Pancreas (tissue), 10 donors: Measurements from ENCODE around the gene ACHE. TPM values are rescaled to one million over a fixed set of nuclear protein-coding genes. Genes with fewer than 3 reads are reported as not detected.

ENCODE experiments used
- ATAC-seq, 4 donors: fragments of 200-7000 bp; cut with Tn5 transposase; one replicate each; pipeline versions ENCODE4 v1.8.0 to v1.9.1; 2020; ENCODE audit warnings: mild to moderate bottlenecking in 4 of 4, moderate library complexity in 4 of 4
- DNase-seq, 6 donors: peaks; one replicate each; pipeline ENCODE4 v3.0.0-alpha.2; 2020
- FAIRE-seq: peaks from 2 replicates; lab custom pipeline; 2012; peaks lifted over from hg19 to GRCh38; lab: Jason Lieb, UNC
- H3K27ac ChIP-seq, 4 donors: fragments of 200-600 bp; sonication (generic); 1 replicate in 3 of 4; 2 replicates in 1 of 4; pipeline versions ENCODE4 v1.5.0 to v1.8.0; 2020
- H3K27me3 ChIP-seq, 4 donors: fragments of 200-600 bp; one replicate each; pipeline ENCODE4 v1.8.0; 2021
- H3K36me3 ChIP-seq, 3 donors: fragments of 200-600 bp; sonication (generic) in 1 of 3; one replicate each; pipeline versions ENCODE4 v1.5.0 to v1.8.0; 2020 to 2021
- H3K4me1 ChIP-seq, 3 donors: fragments of 200-600 bp; one replicate each; pipeline ENCODE4 v1.8.0; 2021
- H3K4me3 ChIP-seq, 4 donors: fragments of 200-600 bp; sonication (generic) in 2 of 4; one replicate each; pipeline versions ENCODE4 v1.5.0 to v1.8.0; 2020 to 2021
- H3K9me3 ChIP-seq, 4 donors: fragments of 200-600 bp; one replicate each; pipeline ENCODE4 v1.8.0; 2021
- WGBS, 2 donors: extraction: QIAGEN DNeasy Blood & Tissue Kit; methylation state at CpG; one replicate each; pipeline ENCODE4 v1.1.7; 2013; 5-methylcytosine and 5-hydroxymethylcytosine counted together
- intact Hi-C, 3 donors: fragments of 100-400 bp; cut with DNase I; formaldehyde crosslinking; loops; one replicate each; pipeline versions ENCODE4 v1.11.1 to v1.14.2; 2022
- polyA plus RNA-seq, 2 donors: library from polyadenylated mRNA; stranded (reverse); fragments of 200-250 nt; gene quantifications; one replicate each; pipeline ENCODE4 v1.2.3, GENCODE V29; 2013
- total RNA-seq, 6 donors: library from RNA; stranded (reverse); fragmentation: NEBNext Ultra II Directional in 4 of 6; extraction: Animal tissue kit (Norgen Biotek cat#: 25700) in 4 of 6; gene quantifications; one replicate each; pipeline versions ENCODE4 v1.2.1 to v1.2.4, GENCODE V29; 2021 to 2023
- TF ChIP-seq, protein P1 (sequence below), 4 donors: fragments of 200-600 bp; sonication (generic) in 3 of 4; IDR thresholded peaks; one replicate each; pipeline versions ENCODE4 v1.5.0 to v1.8.0; 2021; ENCODE audit warnings: antibody characterized with exemption in 4 of 4
- donor health status: healthy with polysubstance abuse.
- donor health status: DM: no; HTN: no; CAD: no; lungs with moderate emphysema.
- donor health status: DM: no; HTN: no; CAD: no.
- donor health status: control.
- donor health status: control.
- donor health status: Bipolar disorder and iron deficiency.
- donor health status: DM: yes; HTN: yes; CAD: no.
- donor health status: DM: no; HTN: no; CAD: no.
- donor health status: DM: no; HTN: no; CAD: no.
- donor health status: DM: yes; HTN: yes; CAD: no.

The ACHE gene
- total and polyA plus RNA-seq, 8 donors = 1.2 to 10.9 (median 3.2) TPM

GRCh38 chr7:100893910-100894721, 1.6 kb downstream of the ACHE start:
- no peak overlapping the region for H3K27ac ChIP-seq
- TF ChIP-seq, protein P1, sequence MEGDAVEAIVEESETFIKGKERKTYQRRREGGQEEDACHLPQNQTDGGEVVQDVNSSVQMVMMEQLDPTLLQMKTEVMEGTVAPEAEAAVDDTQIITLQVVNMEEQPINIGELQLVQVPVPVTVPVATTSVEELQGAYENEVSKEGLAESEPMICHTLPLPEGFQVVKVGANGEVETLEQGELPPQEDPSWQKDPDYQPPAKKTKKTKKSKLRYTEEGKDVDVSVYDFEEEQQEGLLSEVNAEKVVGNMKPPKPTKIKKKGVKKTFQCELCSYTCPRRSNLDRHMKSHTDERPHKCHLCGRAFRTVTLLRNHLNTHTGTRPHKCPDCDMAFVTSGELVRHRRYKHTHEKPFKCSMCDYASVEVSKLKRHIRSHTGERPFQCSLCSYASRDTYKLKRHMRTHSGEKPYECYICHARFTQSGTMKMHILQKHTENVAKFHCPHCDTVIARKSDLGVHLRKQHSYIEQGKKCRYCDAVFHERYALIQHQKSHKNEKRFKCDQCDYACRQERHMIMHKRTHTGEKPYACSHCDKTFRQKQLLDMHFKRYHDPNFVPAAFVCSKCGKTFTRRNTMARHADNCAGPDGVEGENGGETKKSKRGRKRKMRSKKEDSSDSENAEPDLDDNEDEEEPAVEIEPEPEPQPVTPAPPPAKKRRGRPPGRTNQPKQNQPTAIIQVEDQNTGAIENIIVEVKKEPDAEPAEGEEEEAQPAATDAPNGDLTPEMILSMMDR (IDR thresholded peaks at IDR 0.05) = no peak

GRCh38 chr7:100893318-100893895, 2.3 kb downstream of the ACHE start:
- FAIRE-seq (no peak), DNase-seq (peak in 2 of 6 donors; percentile 49 to 81), ATAC-seq (no peak)
- WGBS, 2 donors = 85 to 92% methylated on average over 31 to 32 of the region's 32 CpGs
- Histone ChIP-seq H3K27me3 (no peaks in the 10 kb centered on the region), H3K4me1 (peaks cover 5 to 13% (median 7%) of the 10 kb centered on the region in 3 donors), H3K4me3 (no peak overlapping the region), H3K9me3 (no peaks in the 10 kb centered on the region), H3K36me3 (no peaks in the 10 kb centered on the region), H3K27ac (no peak overlapping the region)
- intact Hi-C loops = loop anchor here in 2 of 3 donors (5.0 to 10.0 kb wide), 2 partner anchors 169 to 171 kb away; no protein-coding TSS in a partner anchor
- TF ChIP-seq, protein P1 (IDR thresholded peaks at IDR 0.05) = no peak

More at GRCh38 chr7:100893910-100894721, 1.6 kb downstream of the ACHE start:
- Histone ChIP-seq H3K27me3 (no peaks in the 10 kb centered on the region), H3K4me1 (peaks cover 0 to 13% (median 5%) of the 10 kb centered on the region in 3 donors), H3K4me3 (peak overlapping the region in 2 of 4 donors; percentile 60 to 67), H3K36me3 (no peaks in the 10 kb centered on the region), H3K9me3 (no peaks in the 10 kb centered on the region)
- FAIRE-seq = no peak
- intact Hi-C loops = loop anchor here in 2 of 3 donors (5.0 to 10.0 kb wide), 2 partner anchors 168 to 171 kb away; no protein-coding TSS in a partner anchor
- ATAC-seq = no peak
- DNase-seq = peak in 2 of 6 donors; percentile 44 to 70
- 46 to 54% methylated on average over 35 to 40 of the region's 40 CpGs for WGBS, 2 donors

- FAIRE-seq = no peak
- peak in 1 of 6 donors; percentile 42 for DNase-seq
- Histone ChIP-seq H3K4me1 (peaks cover 5 to 19% (median 10%) of the 10 kb centered on the region in 3 donors), H3K27me3 (no peaks in the 10 kb centered on the region), H3K27ac (no peak overlapping the region), H3K9me3 (no peaks in the 10 kb centered on the region), H3K36me3 (peaks cover 0 to 1% (median 0%) of the 10 kb centered on the region in 3 donors), H3K4me3 (no peak overlapping the region)
- ATAC-seq = no peak
- WGBS, 2 donors = 85 to 90% methylated on average over 43 to 44 of the region's 44 CpGs
- TF ChIP-seq, protein P1 (IDR thresholded peaks at IDR 0.05) = no peak
- intact Hi-C loops = loop anchor here in 2 of 3 donors (5.0 to 10.0 kb wide), 2 partner anchors 170 to 172 kb away; no protein-coding TSS in a partner anchor
These were observed 3.0 kb downstream of the ACHE start for GRCh38 chr7:100892364-100893317.

DNA sequence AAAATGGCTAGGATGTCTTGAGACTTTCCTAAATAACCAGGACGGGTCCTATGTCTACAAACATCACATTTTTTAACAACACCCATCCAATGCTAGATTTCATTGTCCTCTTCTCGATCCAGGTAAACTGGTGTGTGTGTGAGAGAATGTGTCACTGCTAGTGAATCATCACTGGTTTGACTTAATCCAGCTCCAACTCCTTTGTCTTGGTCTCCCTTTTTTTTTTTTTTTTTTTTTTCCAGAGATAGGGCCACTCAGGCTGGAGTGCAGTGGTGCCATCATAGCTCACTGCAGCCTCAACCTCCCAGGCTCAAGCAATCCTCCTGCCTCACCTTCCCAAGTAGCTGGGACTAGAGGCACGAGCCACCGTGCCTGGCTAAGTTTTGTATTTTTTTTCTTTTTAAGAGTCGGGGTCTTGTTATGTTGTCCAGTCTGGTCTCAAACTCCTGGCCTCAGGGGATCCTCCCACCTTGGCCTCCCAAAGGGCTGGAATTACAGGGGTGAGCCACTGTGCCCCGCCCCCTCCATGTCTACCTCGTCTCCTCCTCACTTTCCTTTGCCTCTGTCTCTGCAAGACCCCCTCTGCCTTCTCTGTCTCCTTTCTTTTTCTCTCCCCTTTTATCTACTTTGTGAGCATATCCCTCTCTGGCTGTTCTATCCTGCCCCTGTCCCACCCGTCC, 4.0 kb downstream of the ACHE start:
- Histone ChIP-seq H3K27me3 (no peaks in the 10 kb centered on the region), H3K4me1 (peaks cover 5 to 21% (median 10%) of the 10 kb centered on the region in 3 donors), H3K9me3 (no peaks in the 10 kb centered on the region), H3K36me3 (peaks cover 0 to 11% (median 0%) of the 10 kb centered on the region in 3 donors), H3K4me3 (no peak overlapping the region), H3K27ac (no peak overlapping the region)
- ATAC-seq (no peak), FAIRE-seq (no peak), DNase-seq (no peak)
- WGBS, 2 donors = 78 to 80% methylated on average over 8 of the region's 8 CpGs
- intact Hi-C loops = loop anchor here in 2 of 3 donors (5.0 to 10.0 kb wide), 2 partner anchors 171 to 173 kb away; no protein-coding TSS in a partner anchor
- TF ChIP-seq, protein P1 (IDR thresholded peaks at IDR 0.05) = no peak
